Keratinocyte (primary cell): ENCODE measurements around the gene CRYBB1.

Experiments used
- CTCF ChIP-seq, 3 experiments: IDR thresholded peaks in 1 of 3; conservative IDR thresholded peaks in 1 of 3; optimal IDR thresholded peaks in 1 of 3; 2 replicates in 2 of 3; 3 replicates in 1 of 3; pipeline versions ENCODE3 to v1.5.1; 2011; ENCODE audit warnings: low read length in 3 of 3, mild to moderate bottlenecking in 3 of 3, moderate library complexity in 2 of 3, control low read depth in 1 of 3, inconsistent platforms in 1 of 3; ENCODE audit not compliant: insufficient read depth in 2 of 3; ENCODE audit errors: extremely low read depth in 1 of 3
- EZH2 ChIP-seq: IDR thresholded peaks from one replicate; pipeline ENCODE4 v1.6.1; 2012; ENCODE audit warnings: inconsistent platforms, mild to moderate bottlenecking, low read length, moderate library complexity

- TF ChIP-seq CTCF (optimal IDR thresholded peaks at IDR 0.05 in 1 of 3, IDR thresholded peaks at IDR 0.05 in 1 of 3, conservative IDR thresholded peaks at IDR 0.05 in 1 of 3; ENCODE audit: extremely low read depth in 1 of 3, insufficient read depth in 2 of 3, low read length in 3 of 3) (no peak), EZH2 (no peak)
Measured at GRCh38 chr22:26658671-26659478, 41.0 kb upstream of the CRYBB1 start.
